Ascending aorta (tissue), 2 donors: ENCODE measurements around the gene ESRRB. TPM values are rescaled to one million over a fixed set of nuclear protein-coding genes. Genes with fewer than 3 reads are reported as not detected.

ENCODE experiments used
- DNase-seq, 2 donors: peaks; one replicate each; pipeline ENCODE4 v3.0.0-alpha.2; 2019; ENCODE audit warnings: low spot score in 2 of 2
- H3K27ac ChIP-seq, 2 donors: fragments of 200-600 bp; sonication (generic); one replicate each; pipeline ENCODE4 v1.5.1; 2016 to 2017; ENCODE audit warnings: mild to moderate bottlenecking in 1 of 2
- H3K27me3 ChIP-seq: fragments of 200-600 bp; sonication (generic); one replicate; pipeline ENCODE4 v1.5.1; 2017
- H3K36me3 ChIP-seq, 2 donors: fragments of 200-600 bp; sonication (generic); one replicate each; pipeline ENCODE4 v1.5.1; 2016
- H3K4me1 ChIP-seq, 2 donors: fragments of 200-600 bp; sonication (generic); one replicate each; pipeline ENCODE4 v1.5.1; 2016 to 2017; ENCODE audit warnings: mild to moderate bottlenecking in 1 of 2
- H3K4me3 ChIP-seq, 2 donors: fragments of 200-600 bp; sonication (generic); one replicate each; pipeline ENCODE4 v1.5.1; 2016 to 2017; ENCODE audit warnings: mild to moderate bottlenecking in 1 of 2
- H3K9me3 ChIP-seq, 2 donors: fragments of 200-600 bp; sonication (generic); one replicate each; pipeline ENCODE4 v1.5.1; 2016
- intact Hi-C: fragments of 100-400 bp; cut with DNase I; formaldehyde crosslinking; loops from one replicate; pipeline ENCODE4 v1.15.1; 2023
- total RNA-seq: library from RNA; depleted of rRNA; stranded (reverse); fragments of >200 nt; gene quantifications from one replicate; pipeline ENCODE4 v1.1.0, GENCODE V29; 2016
- TF ChIP-seq, protein P1 (sequence below), 3 experiments: fragments of 200-600 bp in 2 of 3; fragments of 450-650 bp in 1 of 3; sonication (generic) in 2 of 3; IDR thresholded peaks; one replicate each; pipeline ENCODE4 v1.5.1; 2016 to 2019; ENCODE audit warnings: antibody characterized with exemption in 3 of 3, mild to moderate bottlenecking in 1 of 3, moderate library complexity in 1 of 3

Gene ESRRB
- total RNA-seq, 1 donor from 2014 or later = 1.6 TPM

DNA sequence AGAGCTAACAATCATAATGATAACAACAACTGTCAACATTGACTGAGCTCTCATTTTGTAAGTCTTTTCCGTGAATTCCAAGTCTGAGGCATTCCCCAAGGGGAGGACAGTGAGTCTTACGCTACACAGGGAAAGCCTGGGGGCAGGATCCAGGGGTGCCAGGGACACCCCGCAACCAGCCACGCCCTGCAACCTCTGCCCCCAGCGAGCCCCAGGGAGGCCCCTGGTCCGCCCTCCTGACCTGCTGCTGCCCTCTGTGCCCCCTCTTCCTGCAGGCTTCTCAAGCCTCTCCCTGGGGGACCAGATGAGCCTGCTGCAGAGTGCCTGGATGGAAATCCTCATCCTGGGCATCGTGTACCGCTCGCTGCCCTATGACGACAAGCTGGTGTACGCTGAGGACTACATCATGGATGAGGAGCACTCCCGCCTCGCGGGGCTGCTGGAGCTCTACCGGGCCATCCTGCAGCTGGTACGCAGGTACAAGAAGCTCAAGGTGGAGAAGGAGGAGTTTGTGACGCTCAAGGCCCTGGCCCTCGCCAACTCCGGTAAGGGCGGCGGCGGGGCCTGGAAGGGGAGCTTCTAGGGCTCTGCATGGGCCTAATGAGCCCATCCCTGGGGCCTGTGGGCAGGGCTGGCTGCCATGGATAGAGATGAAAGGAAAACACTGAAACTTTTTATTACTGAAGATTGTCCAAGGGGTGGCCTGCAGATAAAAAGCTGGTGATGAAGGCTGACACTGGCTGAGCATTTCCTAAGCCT, 115.4 kb downstream of the ESRRB start:
- Histone ChIP-seq H3K9me3 (no peaks in the 10 kb centered on the region), H3K4me1 (no peaks in the 10 kb centered on the region), H3K27ac (no peak overlapping the region), H3K4me3 (no peak overlapping the region), H3K27me3 (no peaks in the 10 kb centered on the region), H3K36me3 (no peaks in the 10 kb centered on the region)
- intact Hi-C loops = no loop called here
- TF ChIP-seq, protein P1, sequence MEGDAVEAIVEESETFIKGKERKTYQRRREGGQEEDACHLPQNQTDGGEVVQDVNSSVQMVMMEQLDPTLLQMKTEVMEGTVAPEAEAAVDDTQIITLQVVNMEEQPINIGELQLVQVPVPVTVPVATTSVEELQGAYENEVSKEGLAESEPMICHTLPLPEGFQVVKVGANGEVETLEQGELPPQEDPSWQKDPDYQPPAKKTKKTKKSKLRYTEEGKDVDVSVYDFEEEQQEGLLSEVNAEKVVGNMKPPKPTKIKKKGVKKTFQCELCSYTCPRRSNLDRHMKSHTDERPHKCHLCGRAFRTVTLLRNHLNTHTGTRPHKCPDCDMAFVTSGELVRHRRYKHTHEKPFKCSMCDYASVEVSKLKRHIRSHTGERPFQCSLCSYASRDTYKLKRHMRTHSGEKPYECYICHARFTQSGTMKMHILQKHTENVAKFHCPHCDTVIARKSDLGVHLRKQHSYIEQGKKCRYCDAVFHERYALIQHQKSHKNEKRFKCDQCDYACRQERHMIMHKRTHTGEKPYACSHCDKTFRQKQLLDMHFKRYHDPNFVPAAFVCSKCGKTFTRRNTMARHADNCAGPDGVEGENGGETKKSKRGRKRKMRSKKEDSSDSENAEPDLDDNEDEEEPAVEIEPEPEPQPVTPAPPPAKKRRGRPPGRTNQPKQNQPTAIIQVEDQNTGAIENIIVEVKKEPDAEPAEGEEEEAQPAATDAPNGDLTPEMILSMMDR (IDR thresholded peaks at IDR 0.05) = no peak
- DNase-seq = no peak

DNA sequence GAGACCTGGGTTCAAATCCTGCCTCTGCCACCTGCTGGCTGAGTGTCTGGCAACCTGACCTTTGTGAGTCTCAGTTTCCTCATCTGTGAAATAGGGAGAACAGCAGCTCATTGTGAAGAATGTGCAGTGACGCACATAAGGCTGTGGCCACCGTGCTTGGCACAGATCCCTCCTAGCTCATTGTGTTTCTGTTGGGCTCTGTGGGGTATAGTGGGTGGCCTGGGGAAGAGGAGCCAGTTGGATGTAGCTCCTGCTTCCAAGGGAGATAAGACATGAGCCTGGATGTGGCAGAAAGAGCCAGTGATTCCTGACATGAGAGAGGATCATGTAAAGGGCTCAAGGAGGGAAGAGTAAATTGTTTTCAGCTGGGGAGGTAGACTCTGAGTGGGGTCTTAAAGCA, 120.0 kb downstream of the ESRRB start:
- Histone ChIP-seq H3K27me3 (no peaks in the 10 kb centered on the region), H3K9me3 (no peaks in the 10 kb centered on the region), H3K27ac (no peak overlapping the region), H3K4me3 (no peak overlapping the region), H3K36me3 (no peaks in the 10 kb centered on the region), H3K4me1 (no peaks in the 10 kb centered on the region)
- TF ChIP-seq, protein P1 (IDR thresholded peaks at IDR 0.05) = no peak
- DNase-seq = no peak
- intact Hi-C loops = no loop called here

DNA sequence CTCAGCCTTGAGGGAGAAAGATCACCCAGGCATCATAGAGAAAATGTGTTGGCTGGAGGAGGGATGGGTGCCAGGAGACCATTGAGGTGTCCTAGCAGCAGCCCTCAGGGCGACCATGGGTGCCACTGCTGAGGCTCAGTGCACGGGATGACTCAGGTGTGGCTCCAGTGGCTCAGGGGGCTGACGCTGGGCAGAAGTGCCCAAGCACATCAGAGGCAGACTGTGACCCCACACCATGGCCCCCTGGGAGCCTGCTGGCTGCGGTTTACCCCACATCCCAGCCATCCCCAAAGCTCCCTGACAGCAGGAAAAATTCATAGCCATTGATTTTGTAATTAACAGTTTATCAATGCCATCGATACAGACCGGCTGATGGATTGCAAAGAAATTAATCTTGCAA, 120.7 kb downstream of the ESRRB start:
- TF ChIP-seq, protein P1 (IDR thresholded peaks at IDR 0.05) = no peak
- no peaks in the 10 kb centered on the region for H3K9me3 ChIP-seq
- no peaks in the 10 kb centered on the region for H3K36me3 ChIP-seq
- no peaks in the 10 kb centered on the region for H3K27me3 ChIP-seq
- H3K27ac ChIP-seq = no peak overlapping the region
- no peak overlapping the region for H3K4me3 ChIP-seq
- no peaks in the 10 kb centered on the region for H3K4me1 ChIP-seq
- intact Hi-C loops = no loop called here
- DNase-seq = no peak

DNA sequence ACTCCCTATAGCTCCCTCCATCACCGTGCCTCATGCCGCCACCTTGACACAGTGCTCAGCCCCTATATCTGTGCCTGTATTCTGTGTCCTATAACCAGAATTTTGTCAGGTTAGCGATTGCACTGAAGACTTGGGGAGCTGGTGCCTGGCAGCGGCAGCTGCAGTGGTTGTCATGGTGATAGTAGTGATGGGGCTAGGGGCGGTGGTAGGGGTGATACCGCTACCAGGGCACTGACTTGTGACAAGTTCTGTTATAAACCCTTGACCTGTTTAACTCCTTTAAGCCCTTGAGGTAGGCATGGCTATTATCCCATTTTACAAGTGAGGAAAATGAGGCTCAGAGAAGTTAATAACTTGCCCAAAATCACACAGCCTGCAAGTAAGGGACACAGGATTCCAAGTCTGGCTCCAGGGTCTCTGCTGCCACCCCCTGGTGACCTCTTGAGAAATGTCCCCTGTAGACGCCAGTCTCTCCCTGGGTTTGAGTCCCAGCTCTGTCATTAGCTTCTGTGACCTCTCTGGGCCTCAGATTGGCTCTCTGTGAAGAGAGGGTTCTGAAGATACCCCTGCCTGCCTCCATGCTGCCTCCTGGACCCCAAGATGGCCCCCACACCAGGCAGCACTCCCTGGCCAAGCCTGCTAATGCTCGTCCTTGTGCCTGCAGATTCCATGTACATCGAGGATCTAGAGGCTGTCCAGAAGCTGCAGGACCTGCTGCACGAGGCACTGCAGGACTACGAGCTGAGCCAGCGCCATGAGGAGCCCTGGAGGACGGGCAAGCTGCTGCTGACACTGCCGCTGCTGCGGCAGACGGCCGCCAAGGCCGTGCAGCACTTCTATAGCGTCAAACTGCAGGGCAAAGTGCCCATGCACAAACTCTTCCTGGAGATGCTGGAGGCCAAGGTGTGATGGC, 121.9 kb downstream of the ESRRB start:
- intact Hi-C loops = no loop called here
- no peaks in the 10 kb centered on the region for H3K9me3 ChIP-seq
- no peaks in the 10 kb centered on the region for H3K4me1 ChIP-seq
- no peaks in the 10 kb centered on the region for H3K36me3 ChIP-seq
- TF ChIP-seq, protein P1 (IDR thresholded peaks at IDR 0.05) = no peak
- no peaks in the 10 kb centered on the region for H3K27me3 ChIP-seq
- no peak for DNase-seq
- no peak overlapping the region for H3K4me3 ChIP-seq
- H3K27ac ChIP-seq = no peak overlapping the region

DNA sequence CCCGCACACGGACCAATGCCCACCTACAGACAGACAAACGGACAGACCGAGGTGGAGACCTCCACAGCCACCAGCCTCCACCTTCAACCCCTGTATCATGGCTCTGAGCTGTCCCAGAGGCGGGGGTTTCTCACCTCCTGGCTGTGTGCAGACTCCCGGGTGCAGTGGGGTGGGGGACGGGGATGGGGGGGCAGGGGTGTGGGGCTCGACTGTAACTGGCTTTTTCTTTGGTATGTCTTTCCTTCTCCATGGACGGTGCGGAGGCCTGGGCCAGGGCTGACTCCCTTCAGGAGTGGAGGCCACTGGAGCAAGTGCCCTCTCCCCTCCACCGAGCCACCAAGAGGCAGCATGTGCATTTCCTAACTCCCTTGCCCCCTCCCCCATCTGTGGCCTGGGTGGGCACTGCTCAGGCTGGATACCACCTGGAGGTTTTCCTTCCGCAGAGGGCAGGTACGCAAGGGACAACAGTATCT, 122.6 kb downstream of the ESRRB start:
- intact Hi-C loops = no loop called here
- H3K27ac ChIP-seq = no peak overlapping the region
- no peak for DNase-seq

More for the DNA sequence above, 122.6 kb downstream of the ESRRB start:
- no peaks in the 10 kb centered on the region for H3K36me3 ChIP-seq
- TF ChIP-seq, protein P1 (IDR thresholded peaks at IDR 0.05) = no peak
- H3K27me3 ChIP-seq = no peaks in the 10 kb centered on the region
- no peaks in the 10 kb centered on the region for H3K4me1 ChIP-seq
- no peak overlapping the region for H3K4me3 ChIP-seq
- no peaks in the 10 kb centered on the region for H3K9me3 ChIP-seq
